Activated T-cell treated with anti-CD3 and anti-CD28 coated beads, Interleukin-2, amount 50 U/mL, for 48 hours (primary cell): ENCODE measurements around the gene APOL1.
"Not testable (repeated sequence)": the region's sequence is repeated elsewhere in the genome, so short reads cannot be mapped to it uniquely, and the experiment has no call there.

Source experiments
- DNase-seq, 2 experiments: peaks; one replicate each; pipeline ENCODE4 v3.0.0-alpha.2; 2020

The APOL1 gene, protein sequence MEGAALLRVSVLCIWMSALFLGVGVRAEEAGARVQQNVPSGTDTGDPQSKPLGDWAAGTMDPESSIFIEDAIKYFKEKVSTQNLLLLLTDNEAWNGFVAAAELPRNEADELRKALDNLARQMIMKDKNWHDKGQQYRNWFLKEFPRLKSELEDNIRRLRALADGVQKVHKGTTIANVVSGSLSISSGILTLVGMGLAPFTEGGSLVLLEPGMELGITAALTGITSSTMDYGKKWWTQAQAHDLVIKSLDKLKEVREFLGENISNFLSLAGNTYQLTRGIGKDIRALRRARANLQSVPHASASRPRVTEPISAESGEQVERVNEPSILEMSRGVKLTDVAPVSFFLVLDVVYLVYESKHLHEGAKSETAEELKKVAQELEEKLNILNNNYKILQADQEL

DNA sequence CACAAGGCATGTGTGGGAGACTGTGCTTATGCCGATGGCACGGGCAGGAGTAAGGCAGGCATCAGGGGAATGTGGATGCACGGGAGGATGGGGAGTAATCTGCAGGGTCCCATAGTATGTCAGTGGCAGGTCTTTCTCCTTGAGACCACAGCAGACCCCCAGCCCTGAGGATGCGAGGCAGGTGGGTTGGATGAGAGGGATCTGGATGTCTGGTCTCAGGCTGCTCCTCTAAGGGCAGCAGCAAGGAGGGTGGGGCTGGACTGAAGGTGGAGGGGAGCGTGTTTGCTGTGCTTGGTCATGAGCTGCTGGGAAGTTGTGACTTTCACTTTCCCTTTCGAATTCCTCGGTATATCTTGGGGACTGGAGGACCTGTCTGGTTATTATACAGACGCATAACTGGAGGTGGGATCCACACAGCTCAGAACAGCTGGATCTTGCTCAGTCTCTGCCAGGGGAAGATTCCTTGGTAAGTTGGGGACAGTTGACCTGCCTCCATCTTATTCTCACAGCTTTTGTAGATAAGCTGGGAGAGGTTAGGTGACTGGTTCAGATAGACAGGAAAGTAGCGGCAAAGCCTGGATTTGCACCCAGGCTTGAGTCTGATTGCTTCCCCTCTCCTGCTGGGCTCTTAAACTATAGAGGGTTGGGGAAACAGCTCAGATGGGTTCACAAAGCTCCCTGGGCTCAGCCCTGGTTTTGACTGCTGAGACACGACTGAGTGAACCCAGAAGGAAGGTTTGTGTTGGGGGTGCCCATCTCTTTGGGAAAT, at the start of gene APOL1:
TSS of gene APOL1 (plus strand) at position 380 of the 769 bp plus-strand sequence. CDS start 1,823 bp downstream, outside the sequence.
- DNase-seq, result peak; percentile 60 to 67

DNA sequence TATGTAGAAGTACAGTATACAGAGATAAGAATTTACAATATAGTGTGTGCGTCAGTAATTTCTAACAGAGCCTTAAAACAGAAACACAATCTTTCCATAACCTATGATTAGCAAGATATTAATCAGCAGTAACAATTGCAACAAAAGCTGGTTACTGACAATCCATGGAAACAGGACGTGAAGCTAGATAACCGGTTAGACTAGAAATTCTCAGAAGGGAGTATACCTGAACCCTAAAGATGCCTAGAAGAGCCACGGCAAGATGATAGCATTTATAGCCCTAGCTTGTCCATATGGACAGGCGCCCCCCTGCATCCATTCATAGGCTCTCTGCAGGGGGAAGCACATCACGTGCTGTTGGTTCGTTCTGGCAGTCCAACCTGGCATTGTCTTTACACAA, 49.5 kb upstream of the APOL1 start:
- not testable (repeated sequence) for DNase-seq

DNA sequence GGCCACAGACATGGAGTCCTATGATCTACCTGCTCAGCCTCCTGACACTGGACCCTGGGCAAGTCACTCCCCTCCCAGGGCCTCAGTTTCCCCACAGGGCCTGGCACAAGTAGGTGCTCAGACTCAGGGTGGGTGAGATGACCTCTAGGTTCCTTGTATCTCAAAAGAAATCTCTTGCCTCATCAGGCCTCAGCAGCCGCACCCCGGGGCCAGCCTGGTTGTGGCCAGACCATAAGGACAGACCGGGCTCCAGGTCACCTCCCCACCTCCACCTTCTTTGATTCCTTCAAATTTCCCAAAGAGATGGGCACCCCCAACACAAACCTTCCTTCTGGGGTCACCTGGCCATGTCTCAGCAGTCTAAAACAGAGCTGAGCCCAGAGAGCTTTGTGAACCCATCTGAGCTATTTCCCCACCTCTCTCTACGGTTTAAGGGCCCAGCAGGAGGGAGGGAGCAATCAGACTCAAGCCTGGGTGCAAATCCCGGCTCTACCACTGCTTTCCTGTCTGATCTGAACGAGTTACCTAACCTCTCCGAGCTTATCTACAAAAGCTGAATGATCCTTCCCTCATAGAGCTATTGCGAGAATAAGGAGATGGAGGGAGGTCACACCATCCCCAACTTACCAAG, 48.8 kb upstream of the APOL1 start:
- no peak for DNase-seq

DNA sequence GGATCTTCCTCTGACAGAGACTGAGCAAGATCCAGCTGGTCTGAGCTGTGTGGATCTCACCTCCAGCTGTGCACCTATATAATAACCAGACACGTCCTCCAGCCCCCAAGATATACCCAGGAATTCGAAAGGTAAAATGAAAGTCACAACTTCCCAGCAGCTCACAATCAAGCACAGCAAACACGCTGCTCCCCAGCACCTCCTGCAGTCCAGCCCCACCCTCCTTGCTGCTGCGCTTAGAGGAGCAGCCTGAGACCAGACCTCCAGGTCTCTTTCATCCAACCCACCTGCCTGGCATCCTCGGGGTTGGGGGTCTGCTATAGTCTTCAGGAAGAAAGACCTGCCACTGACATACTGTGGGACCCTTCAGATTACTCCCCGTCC, 48.3 kb upstream of the APOL1 start:
- no peak for DNase-seq

DNA sequence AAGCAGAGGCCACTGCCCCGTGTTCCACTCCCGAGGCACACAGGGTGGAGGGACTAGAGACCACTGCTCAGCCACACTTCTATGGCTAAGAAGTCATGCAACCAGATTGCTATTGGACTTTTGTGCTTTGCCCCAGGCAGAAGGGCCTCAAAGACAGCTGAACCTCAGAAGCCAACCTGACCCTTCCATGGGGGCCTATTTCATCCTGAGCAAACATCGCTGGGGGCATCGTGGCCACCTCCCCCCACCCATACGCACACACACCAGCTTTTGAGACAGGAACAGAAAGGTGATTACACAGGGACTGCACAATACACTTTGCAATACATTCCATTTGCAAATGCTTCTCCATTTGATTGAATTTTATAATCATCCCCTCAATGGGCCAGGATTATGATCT, 47.4 kb upstream of the APOL1 start:
- DNase-seq, result not testable (repeated sequence)

DNA sequence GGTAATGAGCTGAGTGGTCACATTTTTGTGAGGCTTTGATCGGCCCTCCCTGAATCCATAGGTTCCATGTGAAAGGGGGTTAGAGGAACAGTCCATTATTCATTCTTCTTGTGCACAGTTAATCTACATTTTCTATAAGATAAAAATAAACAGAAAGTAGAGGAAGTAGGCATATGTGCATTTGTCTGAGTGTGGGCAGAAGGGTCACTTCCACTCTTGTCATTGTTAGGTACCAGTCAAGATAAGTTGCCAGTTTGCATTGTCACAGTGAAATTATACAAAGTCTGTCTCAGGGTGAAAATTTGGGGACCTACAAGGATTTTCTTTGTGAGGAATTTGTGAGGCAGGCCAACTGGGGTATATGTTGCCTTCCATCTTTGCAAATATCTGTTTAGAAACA, 46.7 kb upstream of the APOL1 start:
- no peak for DNase-seq

DNA sequence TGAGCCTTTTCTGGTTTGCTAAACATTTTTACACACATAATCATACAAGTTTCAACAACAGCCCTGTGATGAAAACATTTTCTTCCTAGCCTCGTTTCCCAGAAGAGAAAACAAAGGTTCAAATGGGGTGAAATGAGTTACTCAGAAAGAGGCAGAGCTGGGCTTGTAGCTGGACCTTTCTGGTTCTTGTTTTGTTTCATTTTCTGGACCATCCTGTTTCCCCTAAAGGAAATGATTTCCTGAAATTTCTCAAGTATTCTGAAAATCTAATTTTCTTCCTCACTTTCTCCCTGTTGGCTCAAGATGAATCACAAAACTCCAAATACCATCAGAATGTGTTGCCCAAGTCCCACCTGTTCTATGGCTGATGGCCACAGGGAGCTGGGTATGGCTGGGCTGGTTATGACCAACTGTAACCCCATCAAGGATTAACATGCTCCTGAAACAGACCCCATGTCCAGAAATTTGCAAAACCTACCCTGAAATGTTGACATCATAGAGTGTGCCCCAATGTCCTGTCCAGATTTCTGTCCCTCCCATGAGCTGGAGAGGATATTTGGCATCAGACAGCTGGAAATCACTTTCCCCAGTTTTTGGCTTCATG, 44.7 kb upstream of the APOL1 start:
- DNase-seq, result no peak

DNA sequence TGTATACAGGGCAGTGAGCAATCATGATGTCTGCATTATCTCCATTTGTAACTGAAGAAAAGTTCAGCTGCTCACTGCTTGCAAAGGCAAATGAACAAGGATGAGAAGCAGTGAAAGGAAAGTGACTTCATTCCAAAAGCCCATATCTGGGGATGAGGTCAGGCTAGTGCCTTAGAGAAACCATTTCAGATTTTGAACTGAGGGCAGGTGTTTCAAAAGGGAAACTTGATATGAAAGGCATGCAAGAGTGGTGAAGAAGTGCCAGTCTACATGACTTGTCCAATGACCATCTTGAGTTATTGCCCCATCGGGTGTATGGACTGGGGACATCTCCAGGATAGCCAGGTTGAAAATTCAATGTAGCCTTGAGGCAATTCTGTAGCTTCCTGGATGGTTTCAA, 44.0 kb upstream of the APOL1 start:
- DNase-seq, result no peak

DNA sequence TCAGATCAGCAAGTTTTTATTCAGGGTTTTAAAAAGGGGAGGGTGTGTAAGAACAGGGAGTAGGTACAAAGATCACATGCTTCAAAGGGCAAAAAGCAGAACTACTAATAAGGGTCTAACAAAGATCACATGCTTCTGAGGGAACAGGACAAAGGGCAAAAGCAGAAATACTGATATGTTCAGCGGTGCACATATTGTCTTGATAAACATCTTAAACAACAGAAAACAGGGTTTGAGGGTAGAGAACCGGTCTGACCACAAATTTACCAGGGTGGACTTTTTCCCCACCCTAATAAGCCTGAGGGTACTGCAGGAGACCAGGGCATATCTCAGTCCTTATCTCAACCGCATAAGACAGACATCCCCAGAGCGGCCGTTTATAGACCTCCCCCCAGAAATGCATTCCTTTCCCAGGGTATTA, 43.4 kb upstream of the APOL1 start:
- not testable (repeated sequence) for DNase-seq

DNA sequence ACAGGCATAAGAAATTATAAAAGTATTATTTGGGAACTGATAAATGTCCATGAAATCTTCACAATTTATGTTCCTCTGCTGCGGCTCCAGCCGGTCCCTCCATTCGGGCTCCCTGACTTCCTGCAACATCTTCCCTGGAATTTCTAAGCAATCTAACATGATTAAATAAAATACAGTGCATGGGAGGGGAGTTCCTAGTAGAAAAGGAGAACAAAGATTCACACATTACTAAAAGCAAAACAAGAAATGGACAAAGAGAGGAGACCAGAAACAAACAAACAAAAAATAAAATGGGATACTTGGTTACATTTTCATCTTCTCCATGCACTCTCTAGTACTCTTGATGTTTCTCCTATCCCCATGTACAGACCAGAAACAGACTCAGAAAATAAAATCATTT, 42.7 kb upstream of the APOL1 start:
- no peak for DNase-seq

DNA sequence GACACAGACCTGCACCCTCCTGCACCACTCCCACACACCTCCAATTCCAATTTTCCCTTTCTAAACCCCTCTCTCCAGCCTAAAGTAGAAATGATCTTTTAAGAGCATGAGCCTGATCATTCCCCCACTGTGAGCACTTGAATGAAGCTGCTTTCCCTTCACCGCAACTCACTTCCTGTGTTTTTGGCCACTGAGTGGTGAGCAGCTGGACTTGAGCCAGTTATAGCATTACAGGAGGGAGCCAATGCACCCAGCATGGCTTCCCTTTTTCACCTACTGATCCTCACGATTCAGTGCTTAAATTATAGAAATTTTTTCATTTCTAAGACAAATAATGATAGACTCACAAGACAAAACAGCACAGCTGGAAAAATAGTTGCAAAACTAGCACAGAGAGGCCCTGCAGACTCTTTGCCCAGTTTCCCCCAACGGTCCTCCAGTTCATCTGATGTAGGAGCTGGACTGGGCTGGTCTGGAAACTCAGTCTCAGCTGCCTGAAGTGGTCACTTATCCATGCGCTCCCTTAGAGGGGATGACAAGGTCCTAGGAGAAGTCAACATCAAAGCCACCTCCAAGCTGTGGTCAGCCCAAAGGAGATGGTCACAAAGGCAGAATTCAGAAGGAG, 41.6 kb upstream of the APOL1 start:
- DNase-seq, result no peak

DNA sequence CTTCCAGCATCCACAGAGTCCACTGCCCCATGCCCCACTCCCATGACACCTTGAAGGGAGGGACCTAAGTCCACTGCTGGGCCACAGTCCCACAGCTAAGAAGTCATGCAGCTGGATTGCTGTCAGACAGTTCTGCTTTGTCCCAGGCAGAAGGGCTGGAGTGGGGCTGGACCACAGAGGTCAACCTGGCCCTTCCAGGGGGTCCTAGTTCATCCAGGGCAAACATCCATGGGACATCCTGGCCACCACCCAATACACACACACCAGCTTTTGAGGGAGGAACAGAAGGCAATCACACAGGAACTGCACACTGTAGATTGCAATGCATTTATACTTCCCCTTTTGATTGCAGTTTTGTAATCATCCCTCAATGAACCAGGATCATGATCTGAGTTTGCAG, 40.0 kb upstream of the APOL1 start:
- DNase-seq, result no peak

DNA sequence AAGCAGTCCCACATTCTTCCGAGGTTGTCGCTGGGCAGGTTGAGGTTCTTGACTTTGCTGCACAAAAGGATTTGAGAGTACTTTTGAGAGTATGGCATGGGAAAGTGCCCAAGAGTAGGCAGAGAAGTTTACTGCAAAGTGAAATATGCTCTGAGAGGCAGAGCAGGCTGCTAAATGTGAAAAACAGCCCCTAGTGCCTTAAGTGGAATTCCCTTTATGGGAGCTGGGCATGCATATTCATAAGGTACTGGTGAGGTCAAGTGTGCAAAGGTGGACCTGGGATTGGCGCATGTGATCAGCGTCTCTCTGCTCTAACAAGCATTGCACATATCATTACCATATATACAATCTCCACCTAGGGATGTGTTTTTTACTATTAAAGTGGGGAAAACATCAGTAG, 39.3 kb upstream of the APOL1 start:
- no peak for DNase-seq

DNA sequence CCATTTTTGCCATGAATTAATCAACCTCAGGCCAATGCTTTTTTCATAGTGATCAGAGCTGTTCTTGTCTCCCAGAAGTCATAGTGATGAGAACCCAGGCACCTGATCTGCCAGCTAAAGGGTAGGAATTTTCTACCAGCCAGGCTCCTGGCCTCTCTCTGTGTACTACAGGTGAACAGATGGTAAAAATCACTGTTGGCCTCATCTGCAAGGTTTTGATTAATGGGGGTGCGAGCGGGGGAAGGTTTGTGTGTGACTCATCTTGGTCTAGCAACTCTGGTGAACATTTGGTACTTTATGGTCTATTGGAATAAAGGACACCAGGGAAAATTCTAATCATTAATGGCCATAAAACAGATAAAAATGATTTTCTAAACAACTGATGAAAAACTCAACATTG, 37.0 kb upstream of the APOL1 start:
- DNase-seq, result no peak

DNA sequence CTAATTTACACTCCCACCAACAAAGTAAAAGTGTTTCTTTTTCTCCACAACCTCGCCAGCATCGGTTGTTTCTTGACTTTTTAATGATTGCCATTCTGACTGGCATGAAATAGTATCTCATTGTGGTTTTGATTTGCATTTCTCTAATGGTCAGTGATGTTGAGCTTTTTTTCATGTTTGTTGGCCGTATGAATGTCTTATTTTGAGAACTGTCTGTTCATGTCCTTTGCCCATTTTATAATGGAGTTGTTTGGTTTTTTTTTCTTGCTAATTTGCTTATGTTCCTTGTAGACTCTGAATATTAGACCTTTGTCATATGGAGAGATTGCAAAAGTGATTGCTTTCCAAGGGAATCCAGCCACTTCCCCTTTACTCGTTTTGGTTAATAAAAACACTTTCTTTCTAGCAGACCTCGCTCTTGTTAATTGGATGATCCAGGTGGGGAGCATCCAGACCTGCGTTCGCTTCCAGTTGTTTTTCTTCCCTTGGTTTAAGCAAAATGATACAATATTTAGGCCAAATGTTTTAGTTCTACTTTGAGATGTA, 34.2 kb upstream of the APOL1 start:
- no peak for DNase-seq

DNA sequence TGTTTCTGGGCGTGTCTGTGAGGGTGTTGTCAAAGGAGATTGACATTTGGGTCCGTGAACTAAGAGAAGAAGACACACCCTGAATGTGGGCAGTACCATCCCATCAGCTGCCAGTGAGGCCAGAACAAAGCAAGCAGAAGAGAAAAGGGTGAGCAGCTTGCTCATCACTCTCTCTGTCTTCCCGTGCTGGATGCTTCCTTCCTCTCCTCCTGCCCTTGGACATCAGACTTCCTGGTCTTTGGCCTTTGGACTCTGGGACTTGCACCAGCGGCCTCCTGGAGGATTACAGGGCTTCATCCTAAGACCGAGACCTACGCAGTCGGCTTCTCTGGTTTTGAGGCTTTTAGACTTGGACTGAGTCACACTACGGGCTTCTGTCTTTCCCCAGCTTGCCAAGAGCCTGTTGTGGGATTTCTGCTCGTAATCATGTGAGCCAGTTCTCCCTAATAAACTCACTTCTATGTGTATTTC, 32.4 kb upstream of the APOL1 start:
- no peak for DNase-seq

DNA sequence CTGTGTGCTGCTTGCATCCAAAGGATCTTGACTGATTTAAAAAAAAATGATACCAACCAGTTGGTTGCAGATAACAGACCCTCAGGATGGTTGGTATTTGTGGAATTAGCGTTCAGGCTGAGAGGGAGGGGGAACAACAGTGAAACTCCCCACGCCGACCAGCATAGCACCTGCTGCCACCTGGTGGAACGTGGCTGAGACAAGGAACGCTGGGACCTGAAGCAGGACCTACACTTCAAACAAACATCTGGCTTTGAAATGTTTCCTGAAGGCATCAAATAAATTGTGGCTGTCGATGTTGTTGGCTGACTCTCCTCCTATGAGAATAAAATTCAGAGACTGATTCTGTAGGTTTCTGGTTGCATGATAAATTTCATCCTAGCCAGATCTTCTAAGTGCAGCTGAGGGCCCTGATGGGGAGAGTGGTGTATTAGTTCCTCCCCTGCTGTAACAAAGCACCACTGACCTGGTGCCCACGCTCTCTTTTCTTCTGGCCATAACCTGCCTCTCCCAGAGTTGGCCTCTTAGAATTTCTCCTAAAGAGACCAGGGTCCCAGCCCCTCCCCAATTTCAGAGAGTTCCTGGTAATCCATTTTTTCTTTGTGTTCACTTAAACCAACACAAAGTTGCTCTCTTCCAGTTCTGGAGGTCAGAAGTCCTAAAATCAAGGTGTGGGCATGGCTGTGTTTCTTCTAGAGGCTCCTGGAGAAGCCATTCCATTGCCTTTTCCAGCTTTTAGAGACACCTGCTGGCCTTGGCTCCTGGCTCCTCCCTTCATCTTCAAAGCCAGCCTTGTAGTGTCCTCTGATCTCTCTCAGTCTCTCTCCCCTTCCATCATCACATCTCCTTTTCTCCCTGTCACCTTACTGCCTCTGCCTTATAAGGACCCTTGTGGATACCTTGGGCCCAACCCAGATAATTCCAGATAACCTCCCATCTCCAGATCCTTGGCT, 30.9 kb upstream of the APOL1 start:
- peak; percentile 68 to 69 for DNase-seq

DNA sequence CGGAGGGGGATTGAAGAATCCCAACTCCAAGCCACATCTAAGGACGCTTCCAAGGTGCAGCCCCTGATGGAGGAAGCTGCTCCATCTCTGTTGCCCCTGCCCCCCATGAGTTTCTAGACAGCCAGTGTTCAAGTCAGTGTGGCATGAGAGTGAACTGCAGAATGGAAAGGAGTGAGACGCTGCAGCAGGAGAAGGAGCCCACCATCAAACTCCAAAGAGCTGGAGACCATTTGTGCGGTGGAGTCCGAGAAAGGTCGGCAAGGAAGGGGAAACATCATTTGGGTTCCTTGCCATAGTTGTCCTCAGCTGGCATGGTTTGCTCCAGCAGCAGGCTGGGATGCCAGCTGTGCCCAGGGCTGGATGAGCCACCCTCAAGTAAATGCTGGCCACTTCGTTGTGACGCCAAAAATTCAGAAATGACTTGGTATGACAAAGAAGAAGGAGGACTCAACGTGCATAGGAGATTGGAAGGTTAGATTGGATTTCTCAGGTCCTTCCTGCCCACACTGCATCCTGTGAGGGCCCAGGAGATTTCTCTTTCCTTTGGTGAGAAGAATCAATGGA, 30.0 kb upstream of the APOL1 start:
- no peak for DNase-seq

DNA sequence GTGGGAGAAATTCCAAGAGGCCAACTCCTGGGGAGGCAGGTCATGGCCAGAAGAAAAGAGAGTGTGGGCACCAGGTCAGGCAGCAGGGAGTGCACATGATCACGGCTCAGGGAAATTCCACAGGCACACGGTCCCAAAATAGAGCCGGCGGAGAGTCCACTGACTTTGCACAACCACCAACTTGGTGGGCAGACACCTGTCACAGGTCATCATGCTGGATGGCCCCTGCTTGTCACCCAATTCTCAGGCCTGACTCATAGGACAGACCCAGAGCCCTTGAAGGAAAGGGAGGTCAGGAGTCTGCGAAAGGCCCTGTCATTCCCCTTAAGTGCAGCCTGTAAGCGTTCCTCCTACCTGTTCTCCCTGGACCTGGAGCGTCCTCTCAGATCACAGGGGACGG, 29.4 kb upstream of the APOL1 start:
- DNase-seq, result no peak

DNA sequence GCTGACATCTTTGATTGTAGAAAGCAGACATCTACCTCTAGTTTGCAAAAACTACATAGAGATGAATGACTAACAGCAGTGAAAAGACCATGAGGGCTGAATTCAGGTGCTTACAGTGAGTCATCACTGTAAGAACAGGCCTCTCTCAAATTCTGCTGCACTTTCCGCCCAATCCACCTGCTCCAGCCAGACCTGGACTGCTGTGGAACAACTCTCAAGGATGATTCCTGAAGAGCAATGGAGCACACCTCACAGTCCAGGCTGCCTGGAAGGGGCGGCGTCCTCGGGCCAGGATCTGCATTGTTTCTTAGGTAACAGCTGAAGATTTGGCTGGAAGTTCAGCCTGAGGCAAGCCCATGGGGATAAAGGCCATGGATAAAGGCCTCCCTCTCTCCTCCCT, 28.7 kb upstream of the APOL1 start:
- no peak for DNase-seq

DNA sequence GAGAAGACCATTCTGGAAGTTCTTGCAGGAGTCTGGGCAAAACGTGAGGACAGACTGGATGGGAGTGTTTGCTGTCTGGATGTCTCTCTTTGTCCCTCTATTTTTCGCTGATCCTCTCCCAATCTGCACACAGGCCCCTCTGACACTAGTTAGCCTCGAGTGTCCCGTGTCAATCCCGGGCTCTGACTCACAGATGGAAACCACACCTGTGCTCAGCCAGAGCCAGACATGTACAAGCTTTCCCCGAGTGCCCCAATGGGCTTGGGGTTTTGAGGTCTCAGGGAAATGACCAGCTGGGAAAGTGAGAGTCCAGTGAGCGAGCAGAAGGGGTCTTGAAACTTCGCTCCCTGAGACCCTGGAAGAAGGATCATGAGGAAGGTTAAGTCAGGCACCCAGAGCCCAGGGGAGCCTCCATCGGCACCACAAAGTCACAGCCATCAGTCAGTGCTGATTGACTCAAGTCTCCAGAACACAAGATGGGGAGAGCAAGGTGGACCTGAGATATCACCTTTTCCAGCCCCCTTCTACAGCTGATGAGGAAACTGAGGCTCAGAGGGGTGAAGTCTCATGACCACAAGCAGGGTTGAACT, 27.5 kb upstream of the APOL1 start:
- no peak for DNase-seq
